WTC11 (cell line): ENCODE results near the gene LCORL. TPM values are rescaled to one million over a fixed set of nuclear protein-coding genes. Genes with fewer than 3 reads are reported as not detected.
"Not testable (repeated sequence)": the region's sequence is repeated elsewhere in the genome, so short reads cannot be mapped to it uniquely, and the experiment has no call there.

Experiments
- ATAC-seq: fragments of 200-7000 bp; cut with Tn5 transposase; 2 replicates; pipeline ENCODE4 v1.10.0; 2021; ENCODE audit warnings: mild to moderate bottlenecking, moderate library complexity
- CTCF ChIA-PET: fragments of 300-600 bp; sonication (Branson Sonifier 250); formaldehyde crosslinking; loops from one replicate; lab custom pipeline; 2021; ENCODE audit warnings: antibody characterized with exemption; lab: Charles Lee
- POLR2A ChIA-PET: fragments of 350-600 bp; sonication (Branson Sonifier 250); formaldehyde crosslinking; loops from one replicate; lab custom pipeline; 2021; ENCODE audit warnings: antibody characterized with exemption; lab: Charles Lee
- DNase-seq: peaks from one replicate; pipeline ENCODE4 v3.0.0; 2021; ENCODE audit warnings: low spot score
- H3K27ac Mint-ChIP-seq: 2 replicates; pipeline ENCODE4 v1.8.0; 2021; ENCODE audit warnings: mixed read lengths
- H3K27me3 Mint-ChIP-seq: 2 replicates; pipeline ENCODE4 v1.8.0; 2021; ENCODE audit warnings: low read depth, mild to moderate bottlenecking, moderate library complexity, mixed read lengths
- H3K36me3 Mint-ChIP-seq: 2 replicates; pipeline ENCODE4 v1.8.0; 2021; ENCODE audit warnings: mixed read lengths
- H3K4me1 Mint-ChIP-seq: 2 replicates; pipeline ENCODE4 v1.8.0; 2022; ENCODE audit warnings: mixed read lengths
- H3K4me3 Mint-ChIP-seq: 2 replicates; pipeline ENCODE4 v1.8.0; 2021; ENCODE audit warnings: mild to moderate bottlenecking, moderate library complexity, mixed read lengths
- H3K9me3 Mint-ChIP-seq: 2 replicates; pipeline ENCODE4 v1.8.0; 2021; ENCODE audit warnings: mixed read lengths
- AFF4 ChIP-seq: sonication (generic); formaldehyde crosslinking; IDR thresholded peaks from 2 replicates; pipeline ENCODE4 v1.8.1; 2023; ENCODE audit warnings: mild to moderate bottlenecking, missing genetic modification reagents, borderline replicate concordance
- ATF1 ChIP-seq: sonication (generic); formaldehyde crosslinking; IDR thresholded peaks from 2 replicates; pipeline ENCODE4 v1.8.1; 2023; ENCODE audit warnings: mild to moderate bottlenecking, moderate library complexity, missing genetic modification reagents
- FOXP1 ChIP-seq: sonication (generic); formaldehyde crosslinking; IDR thresholded peaks from 2 replicates; pipeline ENCODE4 v1.8.0; 2022; ENCODE audit warnings: missing genetic modification reagents, mild to moderate bottlenecking, moderate library complexity, borderline replicate concordance
- FOXP4 ChIP-seq: sonication (generic); formaldehyde crosslinking; IDR thresholded peaks from 2 replicates; pipeline ENCODE4 v1.8.0; 2022; ENCODE audit warnings: mild to moderate bottlenecking, missing genetic modification reagents
- GTF2I ChIP-seq: fragments of 250-450 bp; sonication (Bioruptor Pico); conservative IDR thresholded peaks from 2 replicates; pipeline ENCODE4 v1.4.0; 2021; ENCODE audit warnings: mild to moderate bottlenecking
- IRF2 ChIP-seq: sonication (generic); formaldehyde crosslinking; IDR thresholded peaks from 2 replicates; pipeline ENCODE4 v1.8.0; 2022; ENCODE audit warnings: low read depth, missing genetic modification reagents, borderline replicate concordance
- MLX ChIP-seq: sonication (generic); formaldehyde crosslinking; IDR thresholded peaks from 2 replicates; pipeline ENCODE4 v1.8.1; 2023; ENCODE audit warnings: mild to moderate bottlenecking, missing genetic modification reagents, moderate library complexity
- MXD4 ChIP-seq: fragments of 250-450 bp; sonication (Bioruptor Pico); IDR thresholded peaks from 2 replicates; pipeline ENCODE4 v1.8.0; 2021; ENCODE audit warnings: mild to moderate bottlenecking, moderate library complexity, borderline replicate concordance
- NFYB ChIP-seq: sonication (generic); formaldehyde crosslinking; conservative IDR thresholded peaks from 2 replicates; pipeline ENCODE4 v1.8.0; 2022; ENCODE audit warnings: low read depth, missing genetic modification reagents
- SMAD3 ChIP-seq: sonication (generic); formaldehyde crosslinking; IDR thresholded peaks from 2 replicates; pipeline ENCODE4 v1.8.0; 2022; ENCODE audit warnings: missing genetic modification reagents, mild to moderate bottlenecking, borderline replicate concordance
- SMAD4 ChIP-seq: sonication (generic); formaldehyde crosslinking; IDR thresholded peaks from 2 replicates; pipeline ENCODE4 v1.8.0; 2022; ENCODE audit warnings: mild to moderate bottlenecking, missing genetic modification reagents
- SP1 ChIP-seq: sonication (generic); formaldehyde crosslinking; conservative IDR thresholded peaks from 2 replicates; pipeline ENCODE4 v1.8.1; 2022; ENCODE audit warnings: missing genetic modification reagents
- ZNF232 ChIP-seq: sonication (generic); formaldehyde crosslinking; IDR thresholded peaks from 2 replicates; pipeline ENCODE4 v1.8.0; 2022; ENCODE audit warnings: mild to moderate bottlenecking, missing genetic modification reagents
- ZNF263 ChIP-seq: sonication (generic); formaldehyde crosslinking; IDR thresholded peaks from 2 replicates; pipeline ENCODE4 v1.8.1; 2022; ENCODE audit warnings: low read depth, mild to moderate bottlenecking, moderate library complexity, missing genetic modification reagents
- ZNF396 ChIP-seq: fragments of 250-450 bp; sonication (Bioruptor Pico); IDR thresholded peaks from 2 replicates; pipeline ENCODE4 v1.8.0; 2021; ENCODE audit warnings: mild to moderate bottlenecking, moderate library complexity, borderline replicate concordance
- ZNF416 ChIP-seq: fragments of 250-450 bp; sonication (Bioruptor Pico); IDR thresholded peaks from 2 replicates; pipeline ENCODE4 v1.9.0; 2021; ENCODE audit warnings: mild to moderate bottlenecking, inconsistent platforms
- ZNF512 ChIP-seq: sonication (generic); formaldehyde crosslinking; IDR thresholded peaks from 2 replicates; pipeline ENCODE4 v1.8.1; 2022; ENCODE audit warnings: missing genetic modification reagents, borderline replicate concordance
- ZNF671 ChIP-seq: fragments of 250-450 bp; sonication (Bioruptor Pico); IDR thresholded peaks from 2 replicates; pipeline ENCODE4 v1.8.0; 2021; ENCODE audit warnings: mild to moderate bottlenecking
- total RNA-seq: library from RNA; stranded (reverse); gene quantifications from 3 replicates; pipeline ENCODE4 v1.2.3, GENCODE V29; 2021
- TF ChIP-seq, protein P1 (sequence below): sonication (generic); formaldehyde crosslinking; conservative IDR thresholded peaks from 2 replicates; pipeline ENCODE4 v1.8.1; 2022; ENCODE audit warnings: mild to moderate bottlenecking, missing genetic modification reagents
- TF ChIP-seq, protein P2 (sequence below): sonication (generic); formaldehyde crosslinking; IDR thresholded peaks from 2 replicates; pipeline ENCODE4 v1.8.0; 2022; ENCODE audit warnings: mild to moderate bottlenecking, missing genetic modification reagents

The LCORL gene
- total RNA-seq, 1 experiment from 2014 or later = 19.9 TPM

- TF ChIP-seq AFF4 (CRISPR knock-in tag) (no peak), FOXP4 (CRISPR knock-in tag) (no peak)
Observed at GRCh38 chr4:17854036-17854435, 167.5 kb downstream of the LCORL start (continued).

GRCh38 chr4:17851959-17852358, 169.6 kb downstream of the LCORL start:
- Mint-ChIP-seq H3K9me3 (peaks cover 15% of the 10 kb centered on the region), H3K4me3 (no peak overlapping the region), H3K27me3 (0 out of 2 replicates have a peak, but pooled peaks cover 4% of the 10 kb centered on the region), H3K4me1 (no peaks in the 10 kb centered on the region), H3K27ac (no peak overlapping the region), H3K36me3 (peaks cover 22% of the 10 kb centered on the region)
- ChIA-PET POLR2A (interaction anchor here (0.6 kb wide), 1 partner anchor 504 kb away, joined by 3 read pairs; no protein-coding TSS in a partner anchor), CTCF (interaction anchor here (2.2 kb wide), 1 partner anchor 35 kb away, joined by 5 read pairs; no protein-coding TSS in a partner anchor)
- ATAC-seq (no peak), DNase-seq (no peak)
- TF ChIP-seq, protein P1, sequence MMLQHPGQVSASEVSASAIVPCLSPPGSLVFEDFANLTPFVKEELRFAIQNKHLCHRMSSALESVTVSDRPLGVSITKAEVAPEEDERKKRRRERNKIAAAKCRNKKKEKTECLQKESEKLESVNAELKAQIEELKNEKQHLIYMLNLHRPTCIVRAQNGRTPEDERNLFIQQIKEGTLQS (CRISPR knock-in tag) = no peak
- no peak for TF ChIP-seq ATF1
- no peak for TF ChIP-seq SMAD3 (CRISPR knock-in tag)
- TF ChIP-seq ZNF671 (CRISPR knock-in tag) = no peak
- no peak for TF ChIP-seq ZNF263
- TF ChIP-seq IRF2 = no peak
- TF ChIP-seq ZNF396 (CRISPR knock-in tag) = no peak
- TF ChIP-seq SMAD4 (CRISPR knock-in tag) = no peak
- no peak for TF ChIP-seq ZNF232
- TF ChIP-seq ZNF512 (CRISPR knock-in tag) = no peak
- no peak for TF ChIP-seq SP1 (CRISPR knock-in tag)
- no peak for TF ChIP-seq ZNF416 (CRISPR knock-in tag)

DNA sequence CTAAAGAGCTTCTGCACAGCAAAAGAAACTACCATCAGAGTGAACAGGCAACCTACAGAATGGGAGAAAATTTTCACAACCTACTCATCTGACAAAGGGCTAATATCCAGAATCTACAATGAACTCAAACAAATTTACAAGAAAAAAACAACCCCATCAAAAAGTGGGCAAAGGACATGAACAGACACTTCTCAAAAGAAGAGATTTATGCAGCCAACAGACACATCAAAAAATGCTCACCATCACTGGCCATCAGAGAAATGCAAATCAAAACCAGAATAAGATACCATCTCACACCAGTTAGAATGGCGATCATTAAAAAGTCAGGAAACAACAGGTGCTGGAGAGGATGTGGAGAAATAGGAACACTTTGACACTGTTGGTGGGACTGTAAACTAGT, 171.3 kb downstream of the LCORL start:
- H3K27ac Mint-ChIP-seq, DNase-seq, H3K27me3 Mint-ChIP-seq, H3K4me3 Mint-ChIP-seq, POLR2A ChIA-PET, ATAC-seq, H3K4me1 Mint-ChIP-seq, CTCF ChIA-PET: not testable (repeated sequence)
- peaks cover 38% of the 10 kb centered on the region for H3K36me3 Mint-ChIP-seq
- peaks cover 24% of the 10 kb centered on the region for H3K9me3 Mint-ChIP-seq

GRCh38 chr4:17846266-17846665, 175.3 kb downstream of the LCORL start:
- ATAC-seq (no peak), DNase-seq (no peak)
- ChIA-PET CTCF (no interaction called here), POLR2A (no interaction called here)
- Mint-ChIP-seq H3K27me3 (0 out of 2 replicates have a peak, but pooled peaks cover 4% of the 10 kb centered on the region), H3K36me3 (peaks cover 71% of the 10 kb centered on the region), H3K4me3 (no peak overlapping the region), H3K27ac (no peak overlapping the region), H3K4me1 (no peaks in the 10 kb centered on the region), H3K9me3 (peaks cover 24% of the 10 kb centered on the region)
- TF ChIP-seq MLX (CRISPR knock-in tag) (no peak), FOXP1 (no peak), NFYB (CRISPR knock-in tag) (no peak), SMAD4 (CRISPR knock-in tag) (no peak), MXD4 (CRISPR knock-in tag) (no peak), ZNF396 (CRISPR knock-in tag) (no peak), GTF2I (CRISPR knock-in tag) (no peak)
- TF ChIP-seq, protein P2, sequence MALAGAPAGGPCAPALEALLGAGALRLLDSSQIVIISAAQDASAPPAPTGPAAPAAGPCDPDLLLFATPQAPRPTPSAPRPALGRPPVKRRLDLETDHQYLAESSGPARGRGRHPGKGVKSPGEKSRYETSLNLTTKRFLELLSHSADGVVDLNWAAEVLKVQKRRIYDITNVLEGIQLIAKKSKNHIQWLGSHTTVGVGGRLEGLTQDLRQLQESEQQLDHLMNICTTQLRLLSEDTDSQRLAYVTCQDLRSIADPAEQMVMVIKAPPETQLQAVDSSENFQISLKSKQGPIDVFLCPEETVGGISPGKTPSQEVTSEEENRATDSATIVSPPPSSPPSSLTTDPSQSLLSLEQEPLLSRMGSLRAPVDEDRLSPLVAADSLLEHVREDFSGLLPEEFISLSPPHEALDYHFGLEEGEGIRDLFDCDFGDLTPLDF (CRISPR knock-in tag) = no peak
